ENCODE data around the gene CABLES1. TPM values are rescaled to one million over a fixed set of nuclear protein-coding genes. Genes with fewer than 3 reads are reported as not detected.
A peak's percentile ranks its signal among the peaks of the same experiment; 100 is the strongest.

CABLES1 gene
- total RNA-seq, 1 experiment from 2014 or later, result 9.6 TPM

DNA sequence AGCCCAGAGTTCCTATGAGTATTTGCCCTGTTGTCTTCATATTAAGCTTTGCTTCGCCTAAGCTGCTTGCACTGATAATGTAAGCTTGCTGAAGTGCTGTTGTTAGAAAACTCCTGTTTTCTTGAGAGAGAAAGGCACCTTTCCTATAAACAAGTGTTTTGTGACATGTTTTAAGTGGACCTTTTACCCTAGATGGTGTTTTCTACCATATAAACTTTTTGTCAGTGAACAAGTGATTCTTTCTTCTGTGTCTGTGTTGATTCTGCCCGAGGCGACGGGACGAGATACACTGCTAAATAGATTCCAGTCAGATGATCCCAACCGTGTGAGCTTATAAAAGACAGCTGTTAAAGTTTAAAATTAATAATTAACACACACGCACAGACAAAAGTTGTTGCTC is 24.1 kb downstream of the CABLES1 start:
- no peak overlapping the region for H3K4me3 ChIP-seq (ENCODE audit: insufficient read depth, low read depth, low read length)
- DNase-seq, result no peak
- no peaks in the 10 kb centered on the region for H3K27me3 ChIP-seq (ENCODE audit: control insufficient read depth, insufficient read depth, low read length)
- H3K36me3 ChIP-seq (replicated peaks; ENCODE audit: control insufficient read depth, insufficient read depth, low read length), result no peaks in the 10 kb centered on the region

DNA sequence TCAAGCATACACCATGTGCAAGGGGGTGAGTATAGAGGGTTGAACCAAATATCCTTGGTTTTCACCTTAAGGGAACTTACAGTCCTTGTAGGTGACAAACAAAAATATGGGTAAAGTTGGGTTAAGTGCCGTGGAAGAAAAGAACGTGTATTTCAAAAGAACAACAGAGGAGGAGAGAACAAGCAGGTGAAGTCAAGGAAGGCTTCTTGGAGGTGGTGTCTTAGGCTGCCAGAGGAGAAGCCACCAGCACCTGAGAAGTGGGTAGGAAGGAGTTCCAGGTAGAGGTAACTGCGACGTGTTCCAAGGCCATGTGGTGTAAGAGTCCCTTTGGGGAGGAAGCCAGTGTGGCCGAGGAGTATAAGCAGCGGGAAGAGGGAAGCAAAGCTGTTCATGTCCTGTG is 27.2 kb downstream of the CABLES1 start:
- Histone ChIP-seq H3K4me3 (ENCODE audit: insufficient read depth, low read depth, low read length) (no peak overlapping the region), H3K36me3 (replicated peaks; ENCODE audit: control insufficient read depth, insufficient read depth, low read length) (no peaks in the 10 kb centered on the region), H3K27me3 (ENCODE audit: control insufficient read depth, insufficient read depth, low read length) (no peaks in the 10 kb centered on the region)
- DNase-seq, result no peak

DNA sequence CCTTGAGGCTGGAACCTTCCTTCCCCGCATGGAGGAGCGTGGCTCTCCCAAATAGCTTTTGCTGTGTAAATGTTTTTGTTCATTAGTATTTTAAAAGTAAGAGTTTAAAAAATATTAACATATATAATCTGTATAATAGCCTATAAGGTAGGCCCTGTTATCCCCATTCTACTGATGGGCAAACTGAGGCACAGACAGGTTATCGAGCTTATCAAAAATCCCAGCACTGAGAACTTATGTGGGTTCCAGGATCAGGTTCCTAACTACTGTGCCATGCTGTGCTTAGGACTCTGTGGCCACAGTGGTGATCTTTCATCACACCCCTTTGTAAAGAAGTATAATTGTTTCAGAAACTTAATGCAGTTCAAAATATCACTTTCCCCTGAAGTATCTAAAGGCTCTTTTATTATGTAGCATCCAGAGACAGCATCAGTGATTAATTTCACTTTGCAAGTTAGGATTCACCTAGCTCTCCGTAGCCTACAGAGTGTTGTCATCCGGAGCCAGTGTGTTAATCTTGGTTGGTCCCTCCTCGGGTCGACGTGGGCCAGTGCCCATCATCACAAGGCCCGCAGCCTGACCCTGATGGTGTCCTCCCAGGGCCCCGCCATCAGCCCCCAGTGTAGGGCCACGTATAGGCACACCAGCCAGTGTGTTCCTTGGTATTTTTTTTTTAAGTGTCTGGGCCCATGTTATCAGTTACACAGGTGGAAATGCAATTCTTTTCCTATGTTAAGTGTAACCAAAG is 28.7 kb downstream of the CABLES1 start:
- Histone ChIP-seq H3K4me3 (ENCODE audit: insufficient read depth, low read depth, low read length) (no peak overlapping the region), H3K36me3 (replicated peaks; ENCODE audit: control insufficient read depth, insufficient read depth, low read length) (no peaks in the 10 kb centered on the region), H3K27me3 (ENCODE audit: control insufficient read depth, insufficient read depth, low read length) (no peaks in the 10 kb centered on the region)
- DNase-seq, result no peak

DNA sequence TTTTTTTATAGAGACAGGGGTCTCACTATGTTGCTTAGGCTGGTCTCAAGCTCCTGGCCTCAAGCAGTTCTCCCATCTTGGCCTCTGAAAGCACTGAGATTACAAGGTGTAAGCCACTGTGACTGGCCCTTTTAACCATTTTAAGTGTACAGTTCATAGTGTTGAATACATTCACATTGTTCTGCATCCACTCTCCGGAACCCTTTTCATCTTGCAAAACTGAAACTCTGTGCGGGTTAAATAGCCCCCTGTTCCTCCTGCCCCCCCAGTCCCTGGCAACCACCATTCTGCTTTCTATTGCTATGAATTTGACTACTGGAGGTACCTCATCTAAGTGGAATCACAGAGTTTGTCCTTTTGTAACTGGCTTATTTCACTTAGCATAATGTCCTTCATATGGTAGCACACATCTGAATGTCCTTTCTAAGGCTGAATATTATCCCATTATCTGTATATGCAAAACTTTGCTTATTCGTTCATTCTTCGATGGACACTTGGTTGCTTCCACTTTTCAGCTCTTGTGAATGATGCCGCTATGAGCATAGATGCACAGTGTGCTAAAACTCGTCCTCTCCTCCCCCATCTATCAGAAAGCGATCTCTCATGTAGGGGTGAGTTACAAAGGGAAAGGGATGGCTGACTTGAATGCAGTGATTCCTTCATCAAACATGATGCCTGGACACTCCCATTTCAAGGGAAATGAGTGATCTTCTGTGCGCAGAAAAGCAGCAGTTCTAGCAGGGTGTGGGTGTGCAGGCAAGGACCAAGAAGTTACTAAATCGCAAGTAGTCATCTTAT is 30.2 kb downstream of the CABLES1 start:
- Histone ChIP-seq H3K36me3 (replicated peaks; ENCODE audit: control insufficient read depth, insufficient read depth, low read length) (no peaks in the 10 kb centered on the region), H3K27me3 (ENCODE audit: control insufficient read depth, insufficient read depth, low read length) (no peaks in the 10 kb centered on the region), H3K4me3 (ENCODE audit: insufficient read depth, low read depth, low read length) (no peak overlapping the region)
- DNase-seq, result no peak

DNA sequence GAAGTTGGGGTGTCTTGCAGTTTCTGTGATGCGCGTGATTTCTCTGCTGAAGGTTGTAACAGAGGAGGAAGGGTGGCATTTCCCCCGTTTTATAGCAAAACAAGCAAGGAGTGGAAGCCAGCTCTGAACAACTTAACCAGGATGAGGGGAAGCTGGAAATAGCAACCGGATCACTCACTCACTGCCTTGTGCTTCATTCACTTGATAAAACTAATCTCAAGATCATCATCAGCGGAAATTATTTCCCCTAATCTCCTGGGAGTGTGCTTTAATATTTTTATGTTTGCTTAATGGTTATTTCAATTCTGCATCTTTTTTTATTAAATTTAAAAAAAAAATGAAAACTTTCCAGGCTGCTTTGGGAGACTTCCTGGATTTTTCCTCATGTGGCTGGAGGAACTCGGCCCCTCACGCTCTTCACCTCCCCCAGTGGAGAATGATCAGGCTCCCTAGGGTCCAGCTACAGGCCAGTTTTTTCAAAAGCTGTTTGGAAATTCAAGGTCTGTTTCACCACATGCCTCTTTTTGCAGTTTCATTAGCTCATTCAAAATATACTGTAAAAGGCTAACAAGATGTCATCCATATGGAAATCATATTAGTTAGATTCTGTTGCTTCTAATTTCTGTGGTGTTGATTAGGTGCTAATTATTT is 31.7 kb downstream of the CABLES1 start:
- no peaks in the 10 kb centered on the region for H3K36me3 ChIP-seq (replicated peaks; ENCODE audit: control insufficient read depth, insufficient read depth, low read length)
- DNase-seq, result peak; percentile 67
- H3K4me3 ChIP-seq (ENCODE audit: insufficient read depth, low read depth, low read length), result no peak overlapping the region
- no peaks in the 10 kb centered on the region for H3K27me3 ChIP-seq (ENCODE audit: control insufficient read depth, insufficient read depth, low read length)

DNA sequence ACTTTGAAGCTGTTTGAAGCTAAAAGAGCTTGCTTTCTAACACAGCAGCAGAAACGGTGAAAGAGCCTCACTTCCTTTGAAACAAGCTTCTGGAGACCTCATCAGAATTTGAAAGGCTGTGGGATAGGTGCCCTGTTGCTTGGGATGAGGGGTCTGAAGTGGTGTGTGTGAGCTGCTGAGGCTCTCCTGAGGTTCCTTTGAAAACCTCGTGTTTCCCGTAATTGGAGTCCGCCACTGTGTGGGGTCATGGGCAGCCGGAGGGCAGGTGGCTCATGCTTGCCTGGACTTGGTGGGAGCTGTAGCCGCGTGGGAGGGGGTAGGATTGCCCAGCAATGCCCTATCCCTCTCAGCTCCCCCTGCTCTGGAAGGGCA is 34.4 kb downstream of the CABLES1 start:
- no peak overlapping the region for H3K4me3 ChIP-seq (ENCODE audit: insufficient read depth, low read depth, low read length)
- DNase-seq, result peak; percentile 82

DNA sequence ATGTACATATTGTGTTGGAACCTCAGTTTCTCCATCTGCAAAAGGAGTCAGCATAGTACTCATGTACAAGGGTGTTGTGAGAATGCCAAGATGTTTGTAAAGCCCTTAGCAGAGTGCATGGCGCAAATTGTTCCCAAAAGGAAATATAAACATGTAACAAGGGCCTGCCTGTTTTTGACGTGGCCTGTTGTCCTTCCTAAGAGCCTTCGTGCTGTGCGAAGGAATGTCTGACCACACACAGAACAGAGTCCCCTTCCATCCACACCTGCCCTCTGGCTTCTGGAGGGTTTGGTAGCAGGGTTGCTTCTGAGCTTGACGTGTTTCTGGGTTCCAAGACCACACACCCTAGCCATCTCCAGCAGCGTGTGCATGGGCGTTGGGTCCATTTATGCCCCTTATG is 34.9 kb downstream of the CABLES1 start:
- Histone ChIP-seq H3K27me3 (ENCODE audit: control insufficient read depth, insufficient read depth, low read length) (no peaks in the 10 kb centered on the region), H3K36me3 (replicated peaks; ENCODE audit: control insufficient read depth, insufficient read depth, low read length) (no peaks in the 10 kb centered on the region), H3K4me3 (ENCODE audit: insufficient read depth, low read depth, low read length) (no peak overlapping the region)
- no peak for DNase-seq

More for the DNA sequence above, 34.4 kb downstream of the CABLES1 start:
- Histone ChIP-seq H3K27me3 (ENCODE audit: control insufficient read depth, insufficient read depth, low read length) (no peaks in the 10 kb centered on the region), H3K36me3 (replicated peaks; ENCODE audit: control insufficient read depth, insufficient read depth, low read length) (no peaks in the 10 kb centered on the region)

DNA sequence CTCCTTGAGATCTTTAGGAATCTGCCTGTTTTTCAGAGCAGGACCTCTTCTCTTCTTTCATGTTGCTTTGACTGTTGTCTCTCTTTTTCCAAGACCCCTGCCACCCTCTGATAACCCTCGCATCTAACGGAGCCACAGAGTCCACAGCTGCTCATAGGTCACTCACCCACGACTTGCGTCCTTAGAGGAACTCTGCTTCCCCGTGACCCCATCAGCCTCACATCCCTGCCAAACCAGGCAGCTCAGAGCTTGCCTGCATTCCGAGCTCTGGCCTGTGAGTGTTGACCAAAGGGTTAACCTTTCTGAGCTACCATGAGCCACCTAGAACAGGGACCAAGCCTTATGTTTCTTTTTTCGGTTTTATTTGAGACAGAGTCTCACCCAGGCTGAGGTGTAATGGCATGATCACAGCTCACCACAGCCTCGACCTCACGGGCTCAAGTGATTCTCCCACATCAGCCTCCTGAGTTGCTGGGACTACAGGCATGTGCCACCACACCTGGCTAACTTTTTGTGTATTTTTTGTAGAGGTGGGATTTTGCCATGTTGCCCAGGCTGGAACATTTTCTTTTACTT is 36.4 kb downstream of the CABLES1 start:
- DNase-seq, result no peak
- Histone ChIP-seq H3K4me3 (ENCODE audit: insufficient read depth, low read depth, low read length) (no peak overlapping the region), H3K36me3 (replicated peaks; ENCODE audit: control insufficient read depth, insufficient read depth, low read length) (no peaks in the 10 kb centered on the region), H3K27me3 (ENCODE audit: control insufficient read depth, insufficient read depth, low read length) (no peaks in the 10 kb centered on the region)

DNA sequence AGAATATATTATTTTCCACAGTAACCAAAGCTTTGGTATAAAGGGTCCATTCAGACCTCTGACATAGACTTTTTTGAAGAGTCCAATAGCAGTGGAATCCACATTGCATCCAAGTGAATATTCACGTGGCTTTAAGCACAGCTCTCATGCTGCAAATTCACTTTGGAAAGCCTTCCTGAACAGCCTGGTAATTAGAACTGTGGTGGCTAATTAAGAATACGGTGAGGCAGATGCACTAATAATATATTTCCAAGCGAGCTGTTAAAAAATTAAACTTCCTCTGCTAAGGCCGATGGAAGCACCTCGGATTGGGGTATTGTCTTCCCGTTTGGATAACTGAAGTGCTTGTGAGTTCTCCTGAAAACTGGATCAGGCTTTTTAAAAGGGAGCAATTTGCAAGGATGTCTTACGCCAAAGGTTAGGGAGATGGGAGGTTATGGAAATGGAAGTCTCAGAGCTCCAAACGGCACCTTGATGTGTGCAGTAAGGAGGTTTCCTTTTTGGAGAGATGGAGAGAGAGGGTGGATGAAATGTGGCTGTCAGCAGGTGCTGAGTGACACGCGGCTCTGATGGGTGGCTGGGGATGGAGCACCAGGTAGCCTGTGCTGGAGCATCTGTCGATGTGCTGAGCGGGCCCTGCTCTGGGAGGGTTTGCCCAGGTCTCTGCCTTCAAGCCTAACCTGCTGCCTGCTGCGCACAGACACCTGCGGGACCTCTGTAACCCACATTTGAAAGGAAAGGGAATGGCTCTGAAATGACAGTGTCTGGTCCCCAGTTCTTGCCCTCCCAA is 37.5 kb downstream of the CABLES1 start:
- Histone ChIP-seq H3K4me3 (ENCODE audit: insufficient read depth, low read depth, low read length) (no peak overlapping the region), H3K27me3 (ENCODE audit: control insufficient read depth, insufficient read depth, low read length) (no peaks in the 10 kb centered on the region), H3K36me3 (replicated peaks; ENCODE audit: control insufficient read depth, insufficient read depth, low read length) (no peaks in the 10 kb centered on the region)
- DNase-seq, result no peak

DNA sequence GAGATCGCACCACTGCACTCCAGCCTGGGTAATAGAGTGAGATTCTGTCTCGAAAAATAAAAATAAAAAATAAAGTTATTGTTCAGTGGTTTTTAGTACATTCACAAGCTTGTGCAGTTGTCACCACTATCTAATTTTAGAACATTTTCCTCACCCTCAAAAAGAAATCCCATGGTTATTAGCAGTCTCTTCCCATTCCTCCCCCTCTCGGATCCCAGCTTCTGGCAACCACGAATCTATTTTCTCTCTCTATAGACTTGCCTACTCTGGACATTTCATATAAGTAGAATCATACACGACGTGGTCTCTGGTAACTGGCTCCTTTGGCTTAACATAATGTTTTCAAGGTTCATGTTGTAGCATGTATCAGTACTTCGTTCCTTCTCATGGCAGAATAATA is 38.6 kb downstream of the CABLES1 start:
- H3K27me3 ChIP-seq (ENCODE audit: control insufficient read depth, insufficient read depth, low read length), result no peaks in the 10 kb centered on the region
- no peak for DNase-seq
- no peaks in the 10 kb centered on the region for H3K36me3 ChIP-seq (replicated peaks; ENCODE audit: control insufficient read depth, insufficient read depth, low read length)
- no peak overlapping the region for H3K4me3 ChIP-seq (ENCODE audit: insufficient read depth, low read depth, low read length)

DNA sequence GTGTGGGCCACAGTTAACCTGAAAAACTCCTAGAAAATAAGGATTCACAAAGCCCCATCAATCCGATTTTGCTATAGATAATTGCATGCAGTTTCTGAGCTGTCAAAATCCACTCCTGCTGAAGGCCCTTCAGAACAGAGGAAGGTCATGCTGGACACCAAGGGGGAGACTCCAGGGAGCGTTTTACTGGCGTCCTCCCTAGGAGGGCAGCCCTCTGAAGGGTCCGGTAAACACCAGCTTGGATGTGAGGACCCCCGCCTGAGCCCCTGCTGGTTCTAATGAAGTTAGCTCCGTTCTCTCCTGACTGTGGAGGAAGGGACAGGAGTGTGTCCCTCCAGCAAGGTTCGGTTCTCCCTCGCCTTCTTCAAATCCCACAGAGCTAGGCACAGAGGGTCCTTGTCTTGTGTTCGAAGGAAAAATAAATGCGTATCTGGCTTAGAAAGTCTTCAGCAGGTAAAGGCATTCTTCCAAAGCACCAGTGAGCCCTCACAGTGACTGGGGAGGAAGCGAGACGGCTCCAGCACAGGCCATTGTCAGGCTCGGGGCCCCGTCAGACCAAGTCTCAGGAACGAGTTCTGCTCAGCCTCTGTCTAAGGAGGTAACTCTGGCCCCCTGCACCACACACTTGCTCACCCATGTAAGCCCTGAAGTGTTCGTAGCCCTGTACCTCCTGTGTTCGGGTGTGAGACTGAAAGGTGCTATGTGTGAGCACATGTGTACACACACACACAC is 41.6 kb downstream of the CABLES1 start:
- Histone ChIP-seq H3K36me3 (replicated peaks; ENCODE audit: control insufficient read depth, insufficient read depth, low read length) (no peaks in the 10 kb centered on the region), H3K4me3 (ENCODE audit: insufficient read depth, low read depth, low read length) (no peak overlapping the region), H3K27me3 (ENCODE audit: control insufficient read depth, insufficient read depth, low read length) (no peaks in the 10 kb centered on the region)
- no peak for DNase-seq

DNA sequence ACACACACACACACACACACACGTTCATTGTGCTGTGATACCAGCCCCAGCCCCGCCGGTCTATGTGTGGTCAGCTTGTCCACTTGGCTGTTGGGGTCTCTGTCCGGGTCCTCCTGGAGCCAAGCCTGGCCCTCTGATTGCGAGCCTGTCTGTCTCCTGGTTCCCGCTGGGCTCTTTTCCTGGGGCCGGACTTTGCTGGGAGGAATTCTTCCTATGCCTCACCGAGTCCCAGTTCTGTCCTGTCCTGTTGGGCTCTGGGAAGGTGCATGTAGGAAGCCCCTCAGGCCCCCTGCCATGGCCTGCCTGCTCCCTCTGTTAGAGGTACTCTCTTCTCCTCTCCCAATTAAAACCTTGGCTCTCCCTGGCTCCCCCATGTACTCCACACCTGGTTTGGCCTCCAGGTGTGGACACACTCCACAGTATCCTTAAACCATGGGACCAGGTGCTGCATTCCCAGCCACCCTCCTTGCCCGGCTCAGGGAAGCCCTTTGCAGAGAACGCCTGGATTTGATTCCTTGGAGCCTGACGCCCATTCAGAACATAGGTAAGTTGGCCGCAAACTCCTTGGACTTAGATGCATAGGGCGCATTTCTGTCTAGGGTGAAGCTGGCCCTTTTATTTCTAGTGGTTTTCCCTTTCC is 42.3 kb downstream of the CABLES1 start:
- Histone ChIP-seq H3K36me3 (replicated peaks; ENCODE audit: control insufficient read depth, insufficient read depth, low read length) (no peaks in the 10 kb centered on the region), H3K4me3 (ENCODE audit: insufficient read depth, low read depth, low read length) (no peak overlapping the region), H3K27me3 (ENCODE audit: control insufficient read depth, insufficient read depth, low read length) (no peaks in the 10 kb centered on the region)
- DNase-seq, result no peak

DNA sequence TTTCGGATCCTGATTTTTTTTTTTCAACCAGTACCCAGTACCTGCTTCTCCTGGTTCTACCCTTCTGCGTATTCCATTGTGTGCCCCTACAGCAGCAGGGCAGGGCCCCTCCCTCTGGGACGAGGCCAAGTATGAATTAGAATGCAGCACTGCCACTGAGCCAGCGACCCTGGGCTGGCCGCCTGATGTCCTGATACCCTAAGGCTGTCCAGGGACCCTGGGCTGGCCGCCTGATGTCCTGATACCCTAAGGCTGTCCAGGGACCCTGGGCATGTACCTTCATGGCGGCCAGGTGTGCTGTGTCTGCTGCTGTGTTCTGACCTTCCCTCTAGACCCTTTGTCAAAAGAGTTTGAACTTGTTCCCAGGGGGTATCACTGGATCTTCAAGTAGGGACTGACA is 42.9 kb downstream of the CABLES1 start:
- Histone ChIP-seq H3K27me3 (ENCODE audit: control insufficient read depth, insufficient read depth, low read length) (no peaks in the 10 kb centered on the region), H3K36me3 (replicated peaks; ENCODE audit: control insufficient read depth, insufficient read depth, low read length) (no peaks in the 10 kb centered on the region), H3K4me3 (ENCODE audit: insufficient read depth, low read depth, low read length) (no peak overlapping the region)
- DNase-seq, result no peak

Data from H7 (cell line).